ENCODE measurements around the gene ATAD1. TPM values are rescaled to one million over a fixed set of nuclear protein-coding genes. Genes with fewer than 3 reads are reported as not detected.

Gene ATAD1
- total RNA-seq, 1 experiment from 2014 or later = 46.7 TPM

DNA sequence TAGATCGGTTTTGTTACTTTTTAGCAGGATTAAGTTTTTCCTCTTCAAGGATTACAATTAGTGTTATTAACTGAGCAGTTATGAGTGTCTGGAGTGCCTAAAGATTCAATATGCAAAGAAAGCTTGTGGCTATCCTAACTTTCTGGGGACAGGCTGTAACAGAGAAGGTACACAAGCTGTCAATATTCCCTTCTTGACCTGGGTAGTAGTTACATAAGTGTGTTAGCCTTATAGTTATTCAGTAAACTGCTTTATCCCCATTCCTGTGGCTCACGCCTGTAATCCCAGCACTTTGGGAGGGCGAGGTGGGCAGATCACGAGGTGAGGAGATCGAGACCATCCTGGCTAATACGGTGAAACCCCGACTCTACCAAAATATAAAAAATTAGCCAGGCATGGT lies 31.6 kb downstream of the ATAD1 start (continued):
- TF ChIP-seq ZNF317 (CRISPR knock-in tag; IDR thresholded peaks at IDR 0.05; ENCODE audit: borderline replicate concordance, low read depth) = no peak
- TF ChIP-seq, protein P1, sequence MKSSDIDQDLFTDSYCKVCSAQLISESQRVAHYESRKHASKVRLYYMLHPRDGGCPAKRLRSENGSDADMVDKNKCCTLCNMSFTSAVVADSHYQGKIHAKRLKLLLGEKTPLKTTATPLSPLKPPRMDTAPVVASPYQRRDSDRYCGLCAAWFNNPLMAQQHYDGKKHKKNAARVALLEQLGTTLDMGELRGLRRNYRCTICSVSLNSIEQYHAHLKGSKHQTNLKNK (CRISPR knock-in tag; IDR thresholded peaks at IDR 0.05) = no peak
- TF ChIP-seq, protein P2, sequence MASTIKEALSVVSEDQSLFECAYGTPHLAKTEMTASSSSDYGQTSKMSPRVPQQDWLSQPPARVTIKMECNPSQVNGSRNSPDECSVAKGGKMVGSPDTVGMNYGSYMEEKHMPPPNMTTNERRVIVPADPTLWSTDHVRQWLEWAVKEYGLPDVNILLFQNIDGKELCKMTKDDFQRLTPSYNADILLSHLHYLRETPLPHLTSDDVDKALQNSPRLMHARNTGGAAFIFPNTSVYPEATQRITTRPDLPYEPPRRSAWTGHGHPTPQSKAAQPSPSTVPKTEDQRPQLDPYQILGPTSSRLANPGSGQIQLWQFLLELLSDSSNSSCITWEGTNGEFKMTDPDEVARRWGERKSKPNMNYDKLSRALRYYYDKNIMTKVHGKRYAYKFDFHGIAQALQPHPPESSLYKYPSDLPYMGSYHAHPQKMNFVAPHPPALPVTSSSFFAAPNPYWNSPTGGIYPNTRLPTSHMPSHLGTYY (CRISPR knock-in tag; IDR thresholded peaks at IDR 0.05) = no peak

DNA sequence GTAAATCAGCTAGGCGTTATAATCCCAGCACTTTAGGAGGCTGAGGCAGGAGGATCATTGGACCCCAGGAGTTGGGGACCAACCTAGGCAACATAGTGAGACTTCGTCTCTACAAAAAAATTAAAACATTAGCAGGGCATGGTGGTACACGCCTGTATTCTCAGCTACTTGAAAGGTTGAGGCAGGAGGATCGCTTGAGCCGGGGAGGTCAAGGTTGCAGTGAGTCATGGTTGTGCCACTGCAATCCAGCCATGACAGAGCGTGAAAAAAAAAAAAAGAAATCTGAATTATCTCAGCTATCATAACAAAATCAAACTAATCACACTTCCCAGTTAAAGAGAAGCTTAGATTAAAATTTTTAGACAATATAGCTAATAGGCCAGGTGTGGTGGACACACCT lies 35.3 kb downstream of the ATAD1 start:
- DNase-seq (ENCODE audit: low spot score) (no peak), ATAC-seq (no peak)
- POLR2A ChIA-PET = interaction anchor here (0.6 kb wide), 1 partner anchor 48 kb away, joined by 3 read pairs; no protein-coding TSS in a partner anchor
- Mint-ChIP-seq H3K4me1 (no peaks in the 10 kb centered on the region), H3K27me3 (ENCODE audit: low read depth) (no peaks in the 10 kb centered on the region), H3K9me3 (no peaks in the 10 kb centered on the region), H3K36me3 (peaks cover 24% of the 10 kb centered on the region), H3K27ac (no peak overlapping the region), H3K4me3 (no peak overlapping the region)
- TF ChIP-seq NR2C2 (CRISPR knock-in tag; IDR thresholded peaks at IDR 0.05) (no peak), ELF4 (CRISPR knock-in tag; IDR thresholded peaks at IDR 0.05; ENCODE audit: low read depth) (no peak), ESRRA (CRISPR knock-in tag; IDR thresholded peaks at IDR 0.05; ENCODE audit: borderline replicate concordance) (no peak), RORB (CRISPR knock-in tag; IDR thresholded peaks at IDR 0.05) (no peak), MYBL2 (CRISPR knock-in tag; IDR thresholded peaks at IDR 0.05) (no peak)
- TF ChIP-seq, protein P3, sequence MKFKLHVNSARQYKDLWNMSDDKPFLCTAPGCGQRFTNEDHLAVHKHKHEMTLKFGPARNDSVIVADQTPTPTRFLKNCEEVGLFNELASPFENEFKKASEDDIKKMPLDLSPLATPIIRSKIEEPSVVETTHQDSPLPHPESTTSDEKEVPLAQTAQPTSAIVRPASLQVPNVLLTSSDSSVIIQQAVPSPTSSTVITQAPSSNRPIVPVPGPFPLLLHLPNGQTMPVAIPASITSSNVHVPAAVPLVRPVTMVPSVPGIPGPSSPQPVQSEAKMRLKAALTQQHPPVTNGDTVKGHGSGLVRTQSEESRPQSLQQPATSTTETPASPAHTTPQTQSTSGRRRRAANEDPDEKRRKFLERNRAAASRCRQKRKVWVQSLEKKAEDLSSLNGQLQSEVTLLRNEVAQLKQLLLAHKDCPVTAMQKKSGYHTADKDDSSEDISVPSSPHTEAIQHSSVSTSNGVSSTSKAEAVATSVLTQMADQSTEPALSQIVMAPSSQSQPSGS (CRISPR knock-in tag; IDR thresholded peaks at IDR 0.05; ENCODE audit: borderline replicate concordance, low read depth) = no peak
- TF ChIP-seq, protein P4, sequence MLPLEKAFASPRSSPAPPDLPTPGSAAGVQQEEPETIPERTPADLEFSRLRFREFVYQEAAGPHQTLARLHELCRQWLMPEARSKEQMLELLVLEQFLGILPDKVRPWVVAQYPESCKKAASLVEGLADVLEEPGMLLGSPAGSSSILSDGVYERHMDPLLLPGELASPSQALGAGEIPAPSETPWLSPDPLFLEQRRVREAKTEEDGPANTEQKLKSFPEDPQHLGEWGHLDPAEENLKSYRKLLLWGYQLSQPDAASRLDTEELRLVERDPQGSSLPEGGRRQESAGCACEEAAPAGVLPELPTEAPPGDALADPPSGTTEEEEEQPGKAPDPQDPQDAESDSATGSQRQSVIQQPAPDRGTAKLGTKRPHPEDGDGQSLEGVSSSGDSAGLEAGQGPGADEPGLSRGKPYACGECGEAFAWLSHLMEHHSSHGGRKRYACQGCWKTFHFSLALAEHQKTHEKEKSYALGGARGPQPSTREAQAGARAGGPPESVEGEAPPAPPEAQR (CRISPR knock-in tag; IDR thresholded peaks at IDR 0.05) = no peak
- CTCF ChIA-PET = interaction anchor here (1.0 kb wide), 1 partner anchor 48 kb away, joined by 3 read pairs; no protein-coding TSS in a partner anchor

DNA sequence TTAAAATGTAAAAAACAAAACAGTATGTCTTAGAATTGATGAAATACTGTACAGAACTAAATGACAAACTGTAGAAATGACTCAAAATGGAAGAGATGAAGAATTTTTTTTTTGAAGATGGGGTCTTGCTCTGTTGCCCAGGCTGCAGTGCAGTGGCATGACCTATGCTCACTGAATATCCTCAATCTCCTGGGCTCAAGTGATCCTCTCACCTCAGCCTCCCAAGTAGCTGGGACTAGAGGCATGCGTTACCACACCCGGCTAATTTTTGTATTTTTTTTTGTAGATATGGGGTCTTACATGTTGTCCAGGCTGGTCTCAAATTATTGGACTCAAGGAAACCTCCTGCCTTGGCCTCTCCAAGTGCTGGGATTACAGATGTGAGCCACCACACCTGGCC lies 36.5 kb downstream of the ATAD1 start:
- H3K27ac Mint-ChIP-seq = no peak overlapping the region
- no peaks in the 10 kb centered on the region for H3K4me1 Mint-ChIP-seq
- no peaks in the 10 kb centered on the region for H3K27me3 Mint-ChIP-seq (ENCODE audit: low read depth)
- TF ChIP-seq IRF2 (CRISPR knock-in tag; IDR thresholded peaks at IDR 0.05; ENCODE audit: borderline replicate concordance, low read depth) (no peak), ZNF121 (CRISPR knock-in tag; IDR thresholded peaks at IDR 0.05) (peak; percentile 95)
- peaks cover 23% of the 10 kb centered on the region for H3K36me3 Mint-ChIP-seq
- no peaks in the 10 kb centered on the region for H3K9me3 Mint-ChIP-seq
- DNase-seq (ENCODE audit: low spot score) (no peak), ATAC-seq (no peak)
- no peak overlapping the region for H3K4me3 Mint-ChIP-seq
- ChIA-PET CTCF (no interaction called here), POLR2A (no interaction called here)

DNA sequence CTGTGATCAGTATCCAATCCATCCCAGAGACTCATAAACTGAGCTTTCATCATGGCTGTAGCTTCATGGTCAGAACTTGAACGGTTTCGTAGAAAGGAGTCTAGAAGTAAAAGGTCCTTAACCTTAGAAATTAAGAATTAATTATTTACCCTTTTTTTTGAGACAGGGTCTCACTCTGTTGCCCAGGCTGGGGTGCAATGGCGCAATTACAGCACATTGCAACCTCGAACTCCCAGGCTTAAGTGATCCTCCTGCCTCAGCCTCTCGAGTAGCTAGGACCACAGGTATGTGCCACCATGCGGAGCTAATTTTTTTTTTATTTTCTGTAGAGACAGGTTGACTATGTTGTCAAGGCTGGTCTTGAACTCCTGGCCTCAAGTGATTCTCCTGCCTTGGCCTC lies 41.7 kb downstream of the ATAD1 start:
- Mint-ChIP-seq H3K27ac (no peak overlapping the region), H3K4me1 (no peaks in the 10 kb centered on the region), H3K27me3 (ENCODE audit: low read depth) (no peaks in the 10 kb centered on the region), H3K36me3 (peaks cover 14% of the 10 kb centered on the region), H3K4me3 (no peak overlapping the region), H3K9me3 (no peaks in the 10 kb centered on the region)
- POLR2A ChIA-PET = no interaction called here
- ATAC-seq (no peak), DNase-seq (ENCODE audit: low spot score) (no peak)
- TF ChIP-seq PRRX2 (CRISPR knock-in tag; IDR thresholded peaks at IDR 0.05) (no peak), ZNF121 (CRISPR knock-in tag; IDR thresholded peaks at IDR 0.05) (peak; percentile 70; the same call in 1 of the 2 replicates)
- TF ChIP-seq, protein P5, sequence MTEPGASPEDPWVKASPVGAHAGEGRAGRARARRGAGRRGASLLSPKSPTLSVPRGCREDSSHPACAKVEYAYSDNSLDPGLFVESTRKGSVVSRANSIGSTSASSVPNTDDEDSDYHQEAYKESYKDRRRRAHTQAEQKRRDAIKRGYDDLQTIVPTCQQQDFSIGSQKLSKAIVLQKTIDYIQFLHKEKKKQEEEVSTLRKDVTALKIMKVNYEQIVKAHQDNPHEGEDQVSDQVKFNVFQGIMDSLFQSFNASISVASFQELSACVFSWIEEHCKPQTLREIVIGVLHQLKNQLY (CRISPR knock-in tag; IDR thresholded peaks at IDR 0.05) = no peak
- CTCF ChIA-PET = no interaction called here

Measured in WTC11 (cell line).